ENCODE measurements around the gene TSC22D3. TPM values are rescaled to one million over a fixed set of nuclear protein-coding genes. Genes with fewer than 3 reads are reported as not detected.

TSC22D3 gene
- total RNA-seq, 1 donor: 57.2 TPM

- no peak for DNase-seq (ENCODE audit: insufficient read length, low spot score, missing footprints)
- no peaks in the 10 kb centered on the region for H3K36me3 ChIP-seq (ENCODE audit: insufficient read depth, low read length)
- peaks cover 11% of the 10 kb centered on the region for H3K27me3 ChIP-seq (ENCODE audit: insufficient read depth, low read length)
- no peak for TF ChIP-seq CTCF (IDR thresholded peaks at IDR 0.05; ENCODE audit: extremely low read depth, low read depth, low read length)
- H4K20me1 ChIP-seq (ENCODE audit: insufficient read depth, low read length): no peaks in the 10 kb centered on the region
- H3K4me2 ChIP-seq (ENCODE audit: insufficient read depth, low read length): no peak overlapping the region
- no peak overlapping the region for H3K4me3 ChIP-seq (ENCODE audit: insufficient read depth, low read length)
- no peaks in the 10 kb centered on the region for H3K79me2 ChIP-seq (ENCODE audit: insufficient read depth, low read length)
- H2AFZ ChIP-seq (ENCODE audit: low read length): no peak overlapping the region
- no peaks in the 10 kb centered on the region for H3K9me3 ChIP-seq (ENCODE audit: low read depth, low read length)
- peaks cover 6% of the 10 kb centered on the region for H3K4me1 ChIP-seq (ENCODE audit: insufficient read depth, low read length)
- no peak overlapping the region for H3K27ac ChIP-seq (ENCODE audit: low read depth, low read length)
These were observed 48.6 kb downstream of the TSC22D3 start for GRCh38 chrX:107726816-107727534.

- H3K79me2 ChIP-seq (ENCODE audit: insufficient read depth, low read length): no peaks in the 10 kb centered on the region
- TF ChIP-seq CTCF (IDR thresholded peaks at IDR 0.05; ENCODE audit: extremely low read depth, low read depth, low read length): no peak
These were observed 49.6 kb downstream of the TSC22D3 start for GRCh38 chrX:107725761-107726555.

GRCh38 chrX:107724653-107725052 lies 50.9 kb downstream of the TSC22D3 start:
- no peak overlapping the region for H2AFZ ChIP-seq (ENCODE audit: low read length)
- H3K79me2 ChIP-seq (ENCODE audit: insufficient read depth, low read length): no peaks in the 10 kb centered on the region
- no peak for DNase-seq (ENCODE audit: insufficient read length, low spot score, missing footprints)
- no peak overlapping the region for H3K4me3 ChIP-seq (ENCODE audit: insufficient read depth, low read length)
- H4K20me1 ChIP-seq (ENCODE audit: insufficient read depth, low read length): no peaks in the 10 kb centered on the region
- H3K4me1 ChIP-seq (ENCODE audit: insufficient read depth, low read length): no peaks in the 10 kb centered on the region
- H3K4me2 ChIP-seq (ENCODE audit: insufficient read depth, low read length): no peak overlapping the region
- H3K27ac ChIP-seq (ENCODE audit: low read depth, low read length): no peak overlapping the region
- peaks cover 20% of the 10 kb centered on the region for H3K27me3 ChIP-seq (ENCODE audit: insufficient read depth, low read length)
- no peaks in the 10 kb centered on the region for H3K36me3 ChIP-seq (ENCODE audit: insufficient read depth, low read length)
- TF ChIP-seq CTCF (IDR thresholded peaks at IDR 0.05; ENCODE audit: extremely low read depth, low read depth, low read length): no peak
- no peaks in the 10 kb centered on the region for H3K9me3 ChIP-seq (ENCODE audit: low read depth, low read length)

More at GRCh38 chrX:107725761-107726555, 49.6 kb downstream of the TSC22D3 start:
- Histone ChIP-seq H3K4me3 (ENCODE audit: insufficient read depth, low read length) (no peak overlapping the region), H3K27me3 (ENCODE audit: insufficient read depth, low read length) (peaks cover 18% of the 10 kb centered on the region), H2AFZ (ENCODE audit: low read length) (no peak overlapping the region), H3K9me3 (ENCODE audit: low read depth, low read length) (no peaks in the 10 kb centered on the region), H3K36me3 (ENCODE audit: insufficient read depth, low read length) (no peaks in the 10 kb centered on the region), H3K27ac (ENCODE audit: low read depth, low read length) (no peak overlapping the region), H3K4me1 (ENCODE audit: insufficient read depth, low read length) (no peaks in the 10 kb centered on the region), H3K4me2 (ENCODE audit: insufficient read depth, low read length) (no peak overlapping the region), H4K20me1 (ENCODE audit: insufficient read depth, low read length) (no peaks in the 10 kb centered on the region)
- DNase-seq (ENCODE audit: insufficient read length, low spot score, missing footprints): no peak

GRCh38 chrX:107723511-107723910 lies 52.1 kb downstream of the TSC22D3 start:
- H4K20me1 ChIP-seq (ENCODE audit: insufficient read depth, low read length): no peaks in the 10 kb centered on the region
- no peaks in the 10 kb centered on the region for H3K79me2 ChIP-seq (ENCODE audit: insufficient read depth, low read length)
- H3K36me3 ChIP-seq (ENCODE audit: insufficient read depth, low read length): no peaks in the 10 kb centered on the region
- peaks cover 23% of the 10 kb centered on the region for H3K27me3 ChIP-seq (ENCODE audit: insufficient read depth, low read length)
- H3K9me3 ChIP-seq (ENCODE audit: low read depth, low read length): no peaks in the 10 kb centered on the region
- H3K27ac ChIP-seq (ENCODE audit: low read depth, low read length): no peak overlapping the region
- no peaks in the 10 kb centered on the region for H3K4me1 ChIP-seq (ENCODE audit: insufficient read depth, low read length)
- no peak overlapping the region for H2AFZ ChIP-seq (ENCODE audit: low read length)
- no peak for TF ChIP-seq CTCF (IDR thresholded peaks at IDR 0.05; ENCODE audit: extremely low read depth, low read depth, low read length)
- H3K4me3 ChIP-seq (ENCODE audit: insufficient read depth, low read length): no peak overlapping the region
- H3K4me2 ChIP-seq (ENCODE audit: insufficient read depth, low read length): no peak overlapping the region
- no peak for DNase-seq (ENCODE audit: insufficient read length, low spot score, missing footprints)

All from osteoblast (primary cell).